H1 (cell line): Measurements from ENCODE around the gene MCM7. TPM values are rescaled to one million over a fixed set of nuclear protein-coding genes. Genes with fewer than 3 reads are reported as not detected.
A peak's percentile ranks its signal among the peaks of the same experiment; 100 is the strongest.

Experiments used
- CTCF ChIA-PET: fragments of 300-600 bp; sonication (Branson Sonifier 250); formaldehyde crosslinking; loops from one replicate; lab custom pipeline; 2021; ENCODE audit not compliant: partially characterized antibody; lab: Charles Lee
- POLR2A ChIA-PET: fragments of 300-600 bp; sonication (Branson Sonifier 250); formaldehyde crosslinking; loops from one replicate; lab custom pipeline; 2021; ENCODE audit warnings: inconsistent platforms; ENCODE audit not compliant: partially characterized antibody; lab: Charles Lee
- DNase-seq, 2 experiments: peaks; one replicate each; pipeline versions ENCODE4 v3.0.0 to v3.0.0-alpha.2; 2010 to 2022; ENCODE audit warnings: low spot score in 2 of 2, low read depth in 1 of 2, mixed read lengths in 1 of 2
- FAIRE-seq: peaks from 2 replicates; lab custom pipeline; 2011; peaks lifted over from hg19 to GRCh38; lab: Jason Lieb, UNC
- H2AFZ ChIP-seq: 2 replicates; pipeline ENCODE4 v1.8.1; 2012; ENCODE audit warnings: low read length, inconsistent platforms
- H2AK5ac ChIP-seq: 2 replicates; pipeline ENCODE4 v1.6.1; 2013; ENCODE audit warnings: low read depth, low read length
- H2BK120ac ChIP-seq: replicated peaks from 2 replicates; pipeline ENCODE3; 2013; ENCODE audit warnings: low read depth, low read length, inconsistent platforms
- H2BK12ac ChIP-seq: 2 replicates; pipeline ENCODE4 v1.6.1; 2013; ENCODE audit warnings: low read depth, low read length
- H2BK15ac ChIP-seq: 2 replicates; pipeline ENCODE4 v1.6.1; 2013; ENCODE audit warnings: low read length
- H2BK20ac ChIP-seq: 2 replicates; pipeline ENCODE4 v1.6.1; 2013; ENCODE audit warnings: low read length
- H2BK5ac ChIP-seq: 2 replicates; pipeline ENCODE4 v1.6.1; 2013; ENCODE audit warnings: low read depth, low read length
- H3K14ac ChIP-seq: 2 replicates; pipeline ENCODE4 v1.6.1; 2013; ENCODE audit warnings: inconsistent platforms; ENCODE audit not compliant: insufficient read length
- H3K18ac ChIP-seq: 2 replicates; pipeline ENCODE4 v1.6.1; 2013; ENCODE audit warnings: low read length; ENCODE audit errors: extremely low read depth
- H3K23ac ChIP-seq: 2 replicates; pipeline ENCODE4 v1.6.1; 2013; ENCODE audit warnings: inconsistent platforms; ENCODE audit not compliant: insufficient read length
- H3K23me2 ChIP-seq: 2 replicates; pipeline ENCODE4 v1.6.1; 2013; ENCODE audit warnings: low read depth, low read length
- H3K27ac ChIP-seq: 2 replicates; pipeline ENCODE4 v1.6.1; 2011; ENCODE audit warnings: low read depth, low read length, inconsistent platforms
- H3K27me3 ChIP-seq, 4 experiments: replicated peaks in 1 of 4; 1 replicate in 1 of 4; 2 replicates in 3 of 4; pipeline versions ENCODE4 v1.6.1 to v1.8.1; 2011 to 2013; ENCODE audit warnings: low read length in 3 of 4, mild to moderate bottlenecking in 3 of 4, inconsistent platforms in 2 of 4, mixed read lengths in 2 of 4, moderate library complexity in 1 of 4; ENCODE audit not compliant: control insufficient read depth in 3 of 4, insufficient read depth in 3 of 4; ENCODE audit errors: extremely low read depth in 1 of 4
- H3K36me3 ChIP-seq, 4 experiments: 2 replicates each; pipeline versions ENCODE4 v1.6.1 to v1.8.1; 2011 to 2013; ENCODE audit warnings: mild to moderate bottlenecking in 4 of 4, low read length in 3 of 4, moderate library complexity in 2 of 4, control low read depth in 1 of 4, inconsistent platforms in 1 of 4; ENCODE audit not compliant: insufficient read depth in 4 of 4, control insufficient read depth in 2 of 4
- H3K4ac ChIP-seq: replicated peaks from 2 replicates; pipeline ENCODE3; 2013; ENCODE audit warnings: low read length, low read depth, mixed read lengths, inconsistent platforms; ENCODE audit not compliant: insufficient read length
- H3K4me1 ChIP-seq, 4 experiments: replicated peaks in 1 of 4; 1 replicate in 1 of 4; 2 replicates in 3 of 4; pipeline versions ENCODE4 v1.6.1 to v1.8.1; 2011 to 2013; ENCODE audit warnings: low read length in 3 of 4, inconsistent platforms in 2 of 4, mixed read lengths in 1 of 4; ENCODE audit not compliant: insufficient read depth in 4 of 4, control insufficient read depth in 3 of 4
- H3K4me2 ChIP-seq, 2 experiments: 2 replicates each; pipeline versions ENCODE4 v1.6.1 to v1.8.1; 2011 to 2013; ENCODE audit warnings: low read depth in 2 of 2, low read length in 2 of 2, control low read depth in 1 of 2, inconsistent platforms in 1 of 2, mild to moderate bottlenecking in 1 of 2; ENCODE audit not compliant: insufficient read depth in 1 of 2
- H3K4me3 ChIP-seq, 4 experiments: fragments of 200-600, 300-600 bp in 1 of 4; sonication (generic), shearing (Covaris generic), sonication (Bioruptor Twin) in 1 of 4; 2 replicates each; pipeline versions ENCODE4 v1.5.1 to v1.8.1; 2011 to 2016; ENCODE audit warnings: low read length in 4 of 4, low read depth in 3 of 4, control low read depth in 2 of 4, inconsistent platforms in 2 of 4, mild to moderate bottlenecking in 2 of 4, mixed read lengths in 1 of 4, moderate library complexity in 1 of 4; ENCODE audit not compliant: insufficient read depth in 2 of 4; ENCODE audit errors: extremely low read depth in 1 of 4
- H3K56ac ChIP-seq: replicated peaks from 2 replicates; pipeline ENCODE3; 2013; ENCODE audit warnings: low read depth, mild to moderate bottlenecking, mixed read lengths, low read length, inconsistent platforms; ENCODE audit not compliant: insufficient read length
- H3K79me1 ChIP-seq: 2 replicates; pipeline ENCODE4 v1.6.1; 2013; ENCODE audit warnings: low read depth, low read length, control low read depth
- H3K79me2 ChIP-seq, 2 experiments: 2 replicates each; pipeline versions ENCODE4 v1.6.1 to v1.8.1; 2012 to 2013; ENCODE audit warnings: low read length in 2 of 2, mild to moderate bottlenecking in 2 of 2, inconsistent platforms in 1 of 2; ENCODE audit not compliant: insufficient read depth in 2 of 2, control insufficient read depth in 1 of 2
- H3K9ac ChIP-seq, 4 experiments: replicated peaks in 1 of 4; 1 replicate in 1 of 4; 2 replicates in 3 of 4; pipeline versions ENCODE4 v1.6.1 to v1.8.1; 2011 to 2013; ENCODE audit warnings: low read depth in 3 of 4, low read length in 3 of 4, control low read depth in 2 of 4, mild to moderate bottlenecking in 2 of 4, moderate library complexity in 2 of 4, inconsistent platforms in 1 of 4; ENCODE audit errors: extremely low read depth in 1 of 4
- H3K9me3 ChIP-seq, 2 experiments: 2 replicates each; pipeline versions ENCODE4 v1.6.1 to v1.8.1; 2012 to 2013; ENCODE audit warnings: mild to moderate bottlenecking in 2 of 2, moderate library complexity in 2 of 2, control low read depth in 1 of 2, inconsistent platforms in 1 of 2, low read depth in 1 of 2, low read length in 1 of 2, mixed read lengths in 1 of 2; ENCODE audit not compliant: insufficient read depth in 2 of 2
- H4K20me1 ChIP-seq, 2 experiments: replicated peaks in 1 of 2; 2 replicates each; pipeline versions ENCODE3 to v1.8.1; 2011 to 2013; ENCODE audit warnings: inconsistent platforms in 2 of 2, low read length in 2 of 2, mild to moderate bottlenecking in 1 of 2; ENCODE audit not compliant: insufficient read depth in 2 of 2, control insufficient read depth in 1 of 2
- H4K5ac ChIP-seq: 2 replicates; pipeline ENCODE4 v1.6.1; 2013; ENCODE audit warnings: low read length, low read depth, mixed read lengths, inconsistent platforms; ENCODE audit not compliant: insufficient read length
- H4K8ac ChIP-seq: 2 replicates; pipeline ENCODE4 v1.8.0; 2013; ENCODE audit warnings: mild to moderate bottlenecking, moderate library complexity, low read length, inconsistent platforms; ENCODE audit not compliant: insufficient read depth; ENCODE audit errors: extremely low read depth
- H4K91ac ChIP-seq: replicated peaks from 2 replicates; pipeline ENCODE3; 2013; ENCODE audit warnings: low read length, mixed read lengths, inconsistent platforms; ENCODE audit not compliant: insufficient read length
- CBX8 ChIP-seq: fragments of 300-800, 300-1000 bp; sonication (generic); IDR thresholded peaks from 2 replicates; pipeline ENCODE4 v1.7.1; 2016; ENCODE audit warnings: low read depth, low read length, borderline replicate concordance
- CHD2 ChIP-seq: IDR thresholded peaks from 2 replicates; pipeline ENCODE4 v1.6.1; 2012; ENCODE audit warnings: low read length, improper control_type of control experiment
- CREB1 ChIP-seq: IDR thresholded peaks from 2 replicates; pipeline ENCODE4 v1.6.1; 2012; ENCODE audit warnings: inconsistent platforms
- CTCF ChIP-seq, 3 experiments: IDR thresholded peaks; 1 replicate in 2 of 3; 2 replicates in 1 of 3; pipeline versions ENCODE4 v1.5.1 to v1.6.1; 2011; ENCODE audit warnings: low read length in 3 of 3, mild to moderate bottlenecking in 3 of 3, inconsistent platforms in 2 of 3, low read depth in 1 of 3, moderate library complexity in 1 of 3; ENCODE audit not compliant: insufficient read depth in 1 of 3; ENCODE audit errors: control extremely low read depth in 1 of 3
- RNF2 ChIP-seq: fragments of 200-900, 300-1000 bp; sonication (generic); IDR thresholded peaks from 2 replicates; pipeline ENCODE4 v1.7.1; 2016; ENCODE audit warnings: borderline replicate concordance, low read depth, mild to moderate bottlenecking, antibody characterized with exemption, low read length; ENCODE audit not compliant: poor library complexity, severe bottlenecking; ENCODE audit errors: missing control alignments
- SUZ12 ChIP-seq: fragments of 200-600 bp; sonication (generic); IDR thresholded peaks from 2 replicates; pipeline ENCODE4 v1.6.1; 2012; ENCODE audit warnings: mild to moderate bottlenecking, inconsistent platforms, low read length, moderate library complexity, mixed read lengths
- TAF1 ChIP-seq: IDR thresholded peaks from 2 replicates; pipeline ENCODE4 v1.6.1; 2011; ENCODE audit warnings: mild to moderate bottlenecking, low read depth, low read length
- TBP ChIP-seq: IDR thresholded peaks from 2 replicates; pipeline ENCODE4 v1.6.1; 2011; ENCODE audit warnings: low read depth, low read length, improper control_type of control experiment
- WGBS, 2 experiments: shearing (Covaris generic) in 1 of 2; methylation state at CpG; one replicate each; pipeline versions ENCODE4 v1.1.6 to v1.1.7; 2013 to 2015; ENCODE audit warnings: low lambda C conversion rate in 2 of 2, mixed read lengths in 2 of 2, inconsistent platforms in 1 of 2, low coverage in 1 of 2, missing lambda C conversion rate in 1 of 2; ENCODE audit not compliant: insufficient replicate concordance in 2 of 2, insufficient coverage in 1 of 2, insufficient read length in 1 of 2; ENCODE audit errors: extremely low coverage in 1 of 2, missing lambda C conversion rate in 1 of 2; 5-methylcytosine and 5-hydroxymethylcytosine counted together
- polyA plus RNA-seq, 7 experiments: library from polyadenylated mRNA; depleted of rRNA in 3 of 7; stranded (reverse) in 5 of 7; unstranded in 2 of 7; fragments of >200 nt in 5 of 7; fragments of 200-250 nt in 2 of 7; gene quantifications; 1 replicate in 5 of 7; 2 replicates in 1 of 7; 4 replicates in 1 of 7; pipeline versions ENCODE4 v1.2.1 to v1.2.3, GENCODE V29; 2011 to 2013; ENCODE audit warnings: missing spikeins in 2 of 7, mixed read lengths in 2 of 7
- total RNA-seq: library from RNA; stranded (reverse); fragmentation: NEBNext Ultra II Directional; extraction: Animal tissue kit (Norgen Biotek cat#: 25700); gene quantifications from 2 replicates; pipeline ENCODE4 v1.2.1, GENCODE V29; 2021

MCM7 gene
- total and polyA plus RNA-seq, 2 of the 8 experiments (the other 6 are each of a cell fraction or from before 2014, with no cell fraction given): 313 to 344 TPM

- Histone ChIP-seq H4K20me1 (peaks cover 1 to 4% of the 10 kb centered on the region in 2 experiments), H3K23me2 (peaks cover 3% of the 10 kb centered on the region), H3K27me3 (no peaks in the 10 kb centered on the region), H2BK12ac (no peak within 1 kb of the TSS), H2BK20ac (peak within 1 kb of the TSS; percentile 43; the same call in 1 of the 2 replicates), H2BK5ac (peak within 1 kb of the TSS; percentile 98), H2AK5ac (no peak within 1 kb of the TSS), H2BK15ac (no peak within 1 kb of the TSS), H3K4ac (peak within 1 kb of the TSS; percentile 96), H3K9me3 (no peaks in the 10 kb centered on the region), H3K36me3 (peaks cover 2 to 14% (median 8%) of the 10 kb centered on the region in 4 experiments; a peak in 5 of 8 replicates), H3K4me3 (peak within 1 kb of the TSS; percentile 71 to 89 (median 78)), H3K56ac (peak within 1 kb of the TSS; percentile 83), H3K4me1 (peaks cover 0 to 4% (median under 1%) of the 10 kb centered on the region in 4 experiments; a peak in 3 of 7 replicates), H3K23ac (no peak within 1 kb of the TSS), H2BK120ac (no peak within 1 kb of the TSS), H4K5ac (peak within 1 kb of the TSS; percentile 92), H3K4me2 (peak within 1 kb of the TSS; percentile 55 to 80), H3K27ac (no peak within 1 kb of the TSS), H3K9ac (peak within 1 kb of the TSS; percentile 69 to 81 (median 75)), H3K79me1 (no peaks in the 10 kb centered on the region; the same call in 1 of the 2 replicates), H3K18ac (peak within 1 kb of the TSS; percentile 98), H4K91ac (peak within 1 kb of the TSS; percentile 86), H4K8ac (peak within 1 kb of the TSS; percentile 94), H2AFZ (peak within 1 kb of the TSS; percentile 28; the same call in 1 of the 2 replicates), H3K79me2 (peaks cover 0 to 12% of the 10 kb centered on the region in 2 experiments; a peak in 2 of 4 replicates), H3K14ac (no peak within 1 kb of the TSS)
- FAIRE-seq (peak; percentile 60), DNase-seq (peak; percentile 94 to 99)
- WGBS, 2 experiments: 2% methylated on average over 42 of the region's 46 CpGs; no CpG with 5 or more reads in 1 of the 2 experiments
- POLR2A ChIA-PET: interaction anchor here (0.9 to 2.8 kb wide), 21 partner anchors 9 to 63 kb away, joined by 3 to 45 read pairs (median 5); partner anchors contain the start of genes AP4M1, GAL3ST4, GPC2 and MBLAC1
- CTCF ChIA-PET: interaction anchor here (0.7 to 10.2 kb wide), 3 partner anchors 11 to 40 kb away, joined by 3 to 108 read pairs (median 5); no protein-coding TSS in a partner anchor
- no peak for TF ChIP-seq CBX8
- TF ChIP-seq TAF1: peak; percentile 62
- peak in 1 of 3 experiments; percentile 18; a peak in 2 of 4 replicates for TF ChIP-seq CTCF (IDR thresholded peaks at IDR 0.05; ENCODE audit: control extremely low read depth in 1 of 3, insufficient read depth in 1 of 3, low read depth in 1 of 3, low read length in 3 of 3)
- no peak for TF ChIP-seq RNF2
- TF ChIP-seq CHD2: peak; percentile 92
- peak; percentile 71 for TF ChIP-seq CREB1
- no peak for TF ChIP-seq SUZ12
- peak; percentile 59 for TF ChIP-seq TBP
These were observed 47.5 kb upstream of the MCM7 start, which contains the start of gene LAMTOR4 for GRCh38 chr7:100148559-100149328. Gene LAMTOR4 (plus strand): TSS chr7:100148918. CDS start chr7:100148973, 55 bp downstream.
